Stromal cell of bone marrow (primary cell): ENCODE data around the gene UPF3B.
A peak's percentile ranks its signal among the peaks of the same experiment; 100 is the strongest.
"Not testable (repeated sequence)": the region's sequence is repeated elsewhere in the genome, so short reads cannot be mapped to it uniquely, and the experiment has no call there.

Source experiments
- DNase-seq: peaks from one replicate; pipeline ENCODE4 v3.0.0-alpha.2; 2012; ENCODE audit warnings: low read depth

Gene UPF3B

GRCh38 chrX:119852382-119853353 lies at the start of gene UPF3B:
Gene UPF3B (minus strand): TSS chrX:119852963. CDS start chrX:119852928, 35 bp downstream.
- DNase-seq, result peak; percentile 93

- no peak for DNase-seq
These were observed 48.2 kb upstream of the UPF3B start for GRCh38 chrX:119900976-119901375.

GRCh38 chrX:119899125-119899524 lies 46.4 kb upstream of the UPF3B start:
- no peak for DNase-seq

- no peak for DNase-seq
These were observed 43.1 kb upstream of the UPF3B start, which contains the start of gene AKAP14 for GRCh38 chrX:119895843-119896326. Gene AKAP14 (plus strand): TSS chrX:119895893. CDS start chrX:119903224, 7,331 bp downstream.

- DNase-seq, result not testable (repeated sequence)
These were observed 39.4 kb upstream of the UPF3B start for GRCh38 chrX:119891961-119892692.

GRCh38 chrX:119890626-119891025 lies 37.9 kb upstream of the UPF3B start:
- not testable (repeated sequence) for DNase-seq

GRCh38 chrX:119887721-119888425 lies 35.1 kb upstream of the UPF3B start:
- DNase-seq, result no peak

GRCh38 chrX:119885554-119886428 lies 33.0 kb upstream of the UPF3B start:
- no peak for DNase-seq

- DNase-seq, result no peak
These were observed 28.0 kb upstream of the UPF3B start for GRCh38 chrX:119880552-119881437.

GRCh38 chrX:119880076-119880475 lies 27.3 kb upstream of the UPF3B start:
- no peak for DNase-seq

GRCh38 chrX:119878740-119879139 lies 26.0 kb upstream of the UPF3B start:
- no peak for DNase-seq

- DNase-seq, result peak; percentile 67
These were observed 19.0 kb upstream of the UPF3B start, which contains the start of the genes NDUFA1 and RNF113A for GRCh38 chrX:119871599-119872395. Gene NDUFA1 (plus strand): TSS chrX:119871832. CDS start chrX:119871912, 80 bp downstream. Gene RNF113A (minus strand): TSS chrX:119871733. CDS start chrX:119871613, 120 bp downstream.

GRCh38 chrX:119871245-119871598 lies 18.5 kb upstream of the UPF3B start:
- DNase-seq, result no peak

- DNase-seq, result no peak
These were observed 17.9 kb upstream of the UPF3B start for GRCh38 chrX:119870626-119871131.

- no peak for DNase-seq
These were observed 681 bp upstream of the UPF3B start for GRCh38 chrX:119853444-119853843.

GRCh38 chrX:119833905-119834304 lies 18.9 kb downstream of the UPF3B start:
- no peak for DNase-seq

- DNase-seq, result no peak
These were observed 24.3 kb downstream of the UPF3B start for GRCh38 chrX:119828446-119828845.

GRCh38 chrX:119826399-119826959 lies 26.3 kb downstream of the UPF3B start:
- DNase-seq, result peak; percentile 41
